Measurements from ENCODE around the gene NUPR1.

DNA sequence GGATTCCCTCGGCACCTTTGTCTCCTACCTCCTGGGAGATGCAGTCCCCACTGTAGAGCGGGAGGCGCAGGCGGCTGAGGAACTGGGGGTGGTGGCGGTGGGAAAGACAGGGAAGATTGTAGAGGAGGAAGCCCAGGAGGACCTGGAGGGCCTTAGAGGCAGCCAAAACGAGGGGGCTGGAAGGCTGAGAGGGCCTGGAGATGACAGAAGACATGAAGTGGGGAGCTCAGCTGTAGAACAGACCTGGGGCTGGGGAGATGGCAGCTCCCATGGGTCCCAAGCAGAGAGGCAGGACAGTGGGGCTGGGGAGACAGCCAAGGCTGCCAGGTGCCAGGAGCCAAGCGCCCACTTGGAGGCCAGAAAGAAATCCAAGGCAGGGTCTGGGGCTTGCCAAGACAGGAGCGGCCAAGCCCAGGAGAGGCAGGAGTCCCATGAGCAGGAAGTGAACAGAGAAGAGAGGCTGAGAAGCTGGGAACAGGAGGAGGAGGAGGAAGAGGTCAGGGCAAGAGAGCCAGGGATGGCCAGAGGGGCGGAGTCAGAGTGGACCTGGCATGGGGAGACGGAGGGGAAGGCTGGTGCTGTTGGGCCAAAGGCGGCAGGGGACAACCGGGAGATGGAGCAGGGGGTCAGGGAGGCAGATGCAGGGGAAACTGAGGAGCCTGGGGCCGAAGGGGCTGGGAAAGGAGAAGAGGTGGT lies 43.5 kb downstream of the NUPR1 start:
- TF ChIP-seq, protein P1, sequence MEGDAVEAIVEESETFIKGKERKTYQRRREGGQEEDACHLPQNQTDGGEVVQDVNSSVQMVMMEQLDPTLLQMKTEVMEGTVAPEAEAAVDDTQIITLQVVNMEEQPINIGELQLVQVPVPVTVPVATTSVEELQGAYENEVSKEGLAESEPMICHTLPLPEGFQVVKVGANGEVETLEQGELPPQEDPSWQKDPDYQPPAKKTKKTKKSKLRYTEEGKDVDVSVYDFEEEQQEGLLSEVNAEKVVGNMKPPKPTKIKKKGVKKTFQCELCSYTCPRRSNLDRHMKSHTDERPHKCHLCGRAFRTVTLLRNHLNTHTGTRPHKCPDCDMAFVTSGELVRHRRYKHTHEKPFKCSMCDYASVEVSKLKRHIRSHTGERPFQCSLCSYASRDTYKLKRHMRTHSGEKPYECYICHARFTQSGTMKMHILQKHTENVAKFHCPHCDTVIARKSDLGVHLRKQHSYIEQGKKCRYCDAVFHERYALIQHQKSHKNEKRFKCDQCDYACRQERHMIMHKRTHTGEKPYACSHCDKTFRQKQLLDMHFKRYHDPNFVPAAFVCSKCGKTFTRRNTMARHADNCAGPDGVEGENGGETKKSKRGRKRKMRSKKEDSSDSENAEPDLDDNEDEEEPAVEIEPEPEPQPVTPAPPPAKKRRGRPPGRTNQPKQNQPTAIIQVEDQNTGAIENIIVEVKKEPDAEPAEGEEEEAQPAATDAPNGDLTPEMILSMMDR (conservative IDR thresholded peaks at IDR 0.05; ENCODE audit: low read length): no peak
- TF ChIP-seq EZH2phosphoT487 (IDR thresholded peaks at IDR 0.05; ENCODE audit: borderline replicate concordance, low read depth, low read length): no peak
